A549 (cell line): ENCODE results near the gene PDGFD.

Experiments used
- POLR2A ChIP-seq: IDR thresholded peaks from 2 replicates; pipeline ENCODE4 v1.6.1; 2012; ENCODE audit warnings: mild to moderate bottlenecking, low read length
- TF ChIP-seq, protein P1 (sequence below): fragments of >200 bp; sonication (Bioruptor Twin); formaldehyde crosslinking; IDR thresholded peaks from 3 replicates; pipeline ENCODE4 v1.5.1; 2016
- TF ChIP-seq, protein P2 (sequence below): IDR thresholded peaks from 2 replicates; pipeline ENCODE4 v1.6.1; 2012

DNA sequence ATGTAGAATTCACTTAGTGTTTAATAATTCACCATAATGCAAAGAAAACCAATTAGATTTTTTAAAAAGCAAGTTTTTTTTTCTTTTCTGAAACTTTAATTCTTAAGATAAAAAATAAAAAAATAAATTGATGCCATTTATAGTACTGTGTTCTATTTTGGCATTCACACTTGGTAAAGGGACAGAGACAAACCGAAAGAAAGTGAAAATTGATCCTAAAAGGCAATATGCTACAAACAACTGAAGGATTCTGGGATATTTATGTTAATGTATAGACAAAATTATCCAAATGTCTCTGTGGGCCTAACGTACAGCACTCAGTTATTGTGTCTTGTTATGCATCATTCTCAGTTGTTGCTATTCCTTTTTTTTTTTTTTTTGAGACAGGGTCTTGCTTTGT, 169.4 kb downstream of the PDGFD start:
- TF ChIP-seq, protein P1, sequence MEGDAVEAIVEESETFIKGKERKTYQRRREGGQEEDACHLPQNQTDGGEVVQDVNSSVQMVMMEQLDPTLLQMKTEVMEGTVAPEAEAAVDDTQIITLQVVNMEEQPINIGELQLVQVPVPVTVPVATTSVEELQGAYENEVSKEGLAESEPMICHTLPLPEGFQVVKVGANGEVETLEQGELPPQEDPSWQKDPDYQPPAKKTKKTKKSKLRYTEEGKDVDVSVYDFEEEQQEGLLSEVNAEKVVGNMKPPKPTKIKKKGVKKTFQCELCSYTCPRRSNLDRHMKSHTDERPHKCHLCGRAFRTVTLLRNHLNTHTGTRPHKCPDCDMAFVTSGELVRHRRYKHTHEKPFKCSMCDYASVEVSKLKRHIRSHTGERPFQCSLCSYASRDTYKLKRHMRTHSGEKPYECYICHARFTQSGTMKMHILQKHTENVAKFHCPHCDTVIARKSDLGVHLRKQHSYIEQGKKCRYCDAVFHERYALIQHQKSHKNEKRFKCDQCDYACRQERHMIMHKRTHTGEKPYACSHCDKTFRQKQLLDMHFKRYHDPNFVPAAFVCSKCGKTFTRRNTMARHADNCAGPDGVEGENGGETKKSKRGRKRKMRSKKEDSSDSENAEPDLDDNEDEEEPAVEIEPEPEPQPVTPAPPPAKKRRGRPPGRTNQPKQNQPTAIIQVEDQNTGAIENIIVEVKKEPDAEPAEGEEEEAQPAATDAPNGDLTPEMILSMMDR: no peak
- TF ChIP-seq, protein P2, sequence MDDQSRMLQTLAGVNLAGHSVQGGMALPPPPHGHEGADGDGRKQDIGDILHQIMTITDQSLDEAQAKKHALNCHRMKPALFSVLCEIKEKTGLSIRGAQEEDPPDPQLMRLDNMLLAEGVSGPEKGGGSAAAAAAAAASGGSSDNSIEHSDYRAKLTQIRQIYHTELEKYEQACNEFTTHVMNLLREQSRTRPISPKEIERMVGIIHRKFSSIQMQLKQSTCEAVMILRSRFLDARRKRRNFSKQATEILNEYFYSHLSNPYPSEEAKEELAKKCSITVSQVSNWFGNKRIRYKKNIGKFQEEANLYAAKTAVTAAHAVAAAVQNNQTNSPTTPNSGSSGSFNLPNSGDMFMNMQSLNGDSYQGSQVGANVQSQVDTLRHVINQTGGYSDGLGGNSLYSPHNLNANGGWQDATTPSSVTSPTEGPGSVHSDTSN: no peak
- TF ChIP-seq POLR2A: no peak
